Neural progenitor cell (in vitro differentiated cells): Measurements from ENCODE around the gene HEATR5B.

Source experiments
- EZH2 ChIP-seq: fragments of 200-600 bp; sonication (generic); IDR thresholded peaks from 2 replicates; pipeline ENCODE4 v1.6.1; 2017; ENCODE audit warnings: antibody characterized with exemption, mild to moderate bottlenecking, moderate library complexity
- EZH2phosphoT487 ChIP-seq: fragments of 200-600 bp; sonication (generic); IDR thresholded peaks from 2 replicates; pipeline ENCODE4 v1.6.1; 2017; ENCODE audit warnings: antibody characterized with exemption
- TF ChIP-seq, protein P1 (sequence below): fragments of 200-600 bp; sonication (generic); IDR thresholded peaks from 2 replicates; pipeline ENCODE4 v1.5.1; 2017; ENCODE audit warnings: antibody characterized with exemption, mild to moderate bottlenecking

DNA sequence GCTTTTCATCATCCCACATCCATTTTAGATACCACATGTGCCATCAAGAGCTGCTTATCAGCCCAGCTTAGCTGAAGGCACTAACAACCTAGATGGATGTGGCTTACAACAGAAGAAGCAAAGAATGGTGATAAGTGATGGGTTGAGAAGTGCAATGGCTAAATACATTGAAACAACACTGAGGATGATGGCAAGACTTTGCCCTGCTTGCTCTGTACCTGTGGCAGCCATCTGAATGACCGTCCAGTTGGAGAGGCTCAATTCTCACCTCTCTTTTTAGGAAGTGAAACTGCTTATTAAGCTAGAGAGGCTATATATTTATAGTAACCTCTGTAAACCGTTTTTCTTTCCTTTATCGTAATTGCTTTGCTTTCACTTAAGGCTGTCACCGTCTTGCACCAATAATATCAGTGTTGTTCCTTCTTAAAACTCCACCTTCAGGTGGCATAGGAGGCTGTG lies 5.9 kb upstream of the HEATR5B start:
- TF ChIP-seq, protein P1, sequence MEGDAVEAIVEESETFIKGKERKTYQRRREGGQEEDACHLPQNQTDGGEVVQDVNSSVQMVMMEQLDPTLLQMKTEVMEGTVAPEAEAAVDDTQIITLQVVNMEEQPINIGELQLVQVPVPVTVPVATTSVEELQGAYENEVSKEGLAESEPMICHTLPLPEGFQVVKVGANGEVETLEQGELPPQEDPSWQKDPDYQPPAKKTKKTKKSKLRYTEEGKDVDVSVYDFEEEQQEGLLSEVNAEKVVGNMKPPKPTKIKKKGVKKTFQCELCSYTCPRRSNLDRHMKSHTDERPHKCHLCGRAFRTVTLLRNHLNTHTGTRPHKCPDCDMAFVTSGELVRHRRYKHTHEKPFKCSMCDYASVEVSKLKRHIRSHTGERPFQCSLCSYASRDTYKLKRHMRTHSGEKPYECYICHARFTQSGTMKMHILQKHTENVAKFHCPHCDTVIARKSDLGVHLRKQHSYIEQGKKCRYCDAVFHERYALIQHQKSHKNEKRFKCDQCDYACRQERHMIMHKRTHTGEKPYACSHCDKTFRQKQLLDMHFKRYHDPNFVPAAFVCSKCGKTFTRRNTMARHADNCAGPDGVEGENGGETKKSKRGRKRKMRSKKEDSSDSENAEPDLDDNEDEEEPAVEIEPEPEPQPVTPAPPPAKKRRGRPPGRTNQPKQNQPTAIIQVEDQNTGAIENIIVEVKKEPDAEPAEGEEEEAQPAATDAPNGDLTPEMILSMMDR: no peak
- TF ChIP-seq EZH2 (no peak), EZH2phosphoT487 (no peak)
